ENCODE data around the gene RETREG2.

DNA sequence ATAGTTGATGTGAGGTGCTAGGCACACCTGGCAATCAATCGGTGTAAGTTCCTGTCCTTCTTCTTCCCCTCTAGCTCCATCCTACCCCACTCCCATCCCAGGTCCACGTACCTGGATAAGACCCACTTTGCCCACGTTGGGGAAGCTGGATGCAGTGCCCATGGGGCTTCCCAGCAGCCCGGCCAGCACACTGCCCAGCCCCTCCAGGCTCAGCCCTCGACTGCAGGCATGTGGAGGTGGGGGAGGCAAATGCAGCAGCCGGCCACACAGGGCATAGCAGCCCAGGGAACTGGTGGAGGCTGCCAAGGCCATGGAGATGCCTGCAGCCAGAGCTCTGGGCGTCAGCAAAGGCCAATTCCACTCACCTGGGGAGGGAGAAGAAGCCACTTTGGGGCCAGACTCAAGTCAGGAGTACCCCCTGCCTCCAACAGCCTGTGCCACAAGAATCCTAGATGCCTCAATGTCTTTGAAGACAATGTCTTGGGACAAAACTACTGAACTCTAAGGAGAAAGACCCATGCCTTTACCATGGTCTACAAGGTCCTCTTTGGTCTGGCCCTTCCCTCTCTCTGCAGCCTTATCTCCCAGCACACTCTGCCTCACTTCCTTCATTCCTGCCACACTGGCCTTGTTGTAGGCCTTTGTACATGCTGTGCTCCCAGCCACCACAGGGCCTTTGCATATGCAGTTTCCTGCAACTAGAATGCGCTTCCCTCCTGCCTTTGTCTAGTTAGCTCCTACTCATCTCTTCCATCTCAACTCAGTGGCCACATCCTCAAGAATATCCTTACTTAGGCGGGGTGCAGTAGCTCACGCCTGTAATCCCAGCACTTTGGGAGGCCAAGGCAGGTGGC, 12.8 kb upstream of the RETREG2 start:
- TF ChIP-seq, protein P1, sequence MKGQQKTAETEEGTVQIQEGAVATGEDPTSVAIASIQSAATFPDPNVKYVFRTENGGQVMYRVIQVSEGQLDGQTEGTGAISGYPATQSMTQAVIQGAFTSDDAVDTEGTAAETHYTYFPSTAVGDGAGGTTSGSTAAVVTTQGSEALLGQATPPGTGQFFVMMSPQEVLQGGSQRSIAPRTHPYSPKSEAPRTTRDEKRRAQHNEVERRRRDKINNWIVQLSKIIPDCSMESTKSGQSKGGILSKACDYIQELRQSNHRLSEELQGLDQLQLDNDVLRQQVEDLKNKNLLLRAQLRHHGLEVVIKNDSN (IDR thresholded peaks at IDR 0.05) = no peak
- no peak for TF ChIP-seq TAF1 (IDR thresholded peaks at IDR 0.05; ENCODE audit: low read depth)
- no peak for TF ChIP-seq EP300 (IDR thresholded peaks at IDR 0.05; ENCODE audit: borderline replicate concordance)
- TF ChIP-seq FOXM1 (IDR thresholded peaks at IDR 0.05; ENCODE audit: borderline replicate concordance, low read depth) = no peak
- TF ChIP-seq, protein P2, sequence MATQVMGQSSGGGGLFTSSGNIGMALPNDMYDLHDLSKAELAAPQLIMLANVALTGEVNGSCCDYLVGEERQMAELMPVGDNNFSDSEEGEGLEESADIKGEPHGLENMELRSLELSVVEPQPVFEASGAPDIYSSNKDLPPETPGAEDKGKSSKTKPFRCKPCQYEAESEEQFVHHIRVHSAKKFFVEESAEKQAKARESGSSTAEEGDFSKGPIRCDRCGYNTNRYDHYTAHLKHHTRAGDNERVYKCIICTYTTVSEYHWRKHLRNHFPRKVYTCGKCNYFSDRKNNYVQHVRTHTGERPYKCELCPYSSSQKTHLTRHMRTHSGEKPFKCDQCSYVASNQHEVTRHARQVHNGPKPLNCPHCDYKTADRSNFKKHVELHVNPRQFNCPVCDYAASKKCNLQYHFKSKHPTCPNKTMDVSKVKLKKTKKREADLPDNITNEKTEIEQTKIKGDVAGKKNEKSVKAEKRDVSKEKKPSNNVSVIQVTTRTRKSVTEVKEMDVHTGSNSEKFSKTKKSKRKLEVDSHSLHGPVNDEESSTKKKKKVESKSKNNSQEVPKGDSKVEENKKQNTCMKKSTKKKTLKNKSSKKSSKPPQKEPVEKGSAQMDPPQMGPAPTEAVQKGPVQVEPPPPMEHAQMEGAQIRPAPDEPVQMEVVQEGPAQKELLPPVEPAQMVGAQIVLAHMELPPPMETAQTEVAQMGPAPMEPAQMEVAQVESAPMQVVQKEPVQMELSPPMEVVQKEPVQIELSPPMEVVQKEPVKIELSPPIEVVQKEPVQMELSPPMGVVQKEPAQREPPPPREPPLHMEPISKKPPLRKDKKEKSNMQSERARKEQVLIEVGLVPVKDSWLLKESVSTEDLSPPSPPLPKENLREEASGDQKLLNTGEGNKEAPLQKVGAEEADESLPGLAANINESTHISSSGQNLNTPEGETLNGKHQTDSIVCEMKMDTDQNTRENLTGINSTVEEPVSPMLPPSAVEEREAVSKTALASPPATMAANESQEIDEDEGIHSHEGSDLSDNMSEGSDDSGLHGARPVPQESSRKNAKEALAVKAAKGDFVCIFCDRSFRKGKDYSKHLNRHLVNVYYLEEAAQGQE (IDR thresholded peaks at IDR 0.05; ENCODE audit: low read depth) = no peak
- TF ChIP-seq RAD21 (IDR thresholded peaks at IDR 0.05; ENCODE audit: low read depth) = no peak
- TF ChIP-seq, protein P3, sequence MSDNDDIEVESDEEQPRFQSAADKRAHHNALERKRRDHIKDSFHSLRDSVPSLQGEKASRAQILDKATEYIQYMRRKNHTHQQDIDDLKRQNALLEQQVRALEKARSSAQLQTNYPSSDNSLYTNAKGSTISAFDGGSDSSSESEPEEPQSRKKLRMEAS (IDR thresholded peaks at IDR 0.05) = no peak
- no peak for TF ChIP-seq CREB1 (IDR thresholded peaks at IDR 0.05; ENCODE audit: low read depth)
- no peak for TF ChIP-seq ZBTB7A (IDR thresholded peaks at IDR 0.05; ENCODE audit: low read depth)
